Measurements from ENCODE around the gene EOGT.

DNA sequence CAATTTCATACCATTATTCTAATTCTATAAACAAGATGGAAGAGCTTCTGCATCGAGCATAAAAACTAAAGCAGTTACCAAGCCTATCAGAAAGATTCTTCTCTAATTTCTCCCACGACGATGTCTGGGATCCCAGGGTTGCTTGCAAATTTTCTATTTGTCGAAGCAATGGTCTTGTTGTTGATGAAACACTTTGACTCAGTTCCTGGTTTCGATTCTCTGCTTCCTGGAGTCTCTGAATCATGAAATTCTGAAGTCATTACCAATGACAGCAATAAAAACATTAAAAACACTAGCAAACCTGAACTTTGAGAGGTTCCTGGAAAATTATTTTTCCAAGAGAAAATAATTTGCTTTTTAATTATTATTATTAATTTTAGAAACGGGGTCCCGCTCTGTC lies 20.0 kb upstream of the EOGT start:
- TF ChIP-seq, protein P1, sequence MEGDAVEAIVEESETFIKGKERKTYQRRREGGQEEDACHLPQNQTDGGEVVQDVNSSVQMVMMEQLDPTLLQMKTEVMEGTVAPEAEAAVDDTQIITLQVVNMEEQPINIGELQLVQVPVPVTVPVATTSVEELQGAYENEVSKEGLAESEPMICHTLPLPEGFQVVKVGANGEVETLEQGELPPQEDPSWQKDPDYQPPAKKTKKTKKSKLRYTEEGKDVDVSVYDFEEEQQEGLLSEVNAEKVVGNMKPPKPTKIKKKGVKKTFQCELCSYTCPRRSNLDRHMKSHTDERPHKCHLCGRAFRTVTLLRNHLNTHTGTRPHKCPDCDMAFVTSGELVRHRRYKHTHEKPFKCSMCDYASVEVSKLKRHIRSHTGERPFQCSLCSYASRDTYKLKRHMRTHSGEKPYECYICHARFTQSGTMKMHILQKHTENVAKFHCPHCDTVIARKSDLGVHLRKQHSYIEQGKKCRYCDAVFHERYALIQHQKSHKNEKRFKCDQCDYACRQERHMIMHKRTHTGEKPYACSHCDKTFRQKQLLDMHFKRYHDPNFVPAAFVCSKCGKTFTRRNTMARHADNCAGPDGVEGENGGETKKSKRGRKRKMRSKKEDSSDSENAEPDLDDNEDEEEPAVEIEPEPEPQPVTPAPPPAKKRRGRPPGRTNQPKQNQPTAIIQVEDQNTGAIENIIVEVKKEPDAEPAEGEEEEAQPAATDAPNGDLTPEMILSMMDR (IDR thresholded peaks at IDR 0.05): no peak
- TF ChIP-seq POLR2A (IDR thresholded peaks at IDR 0.05): no peak
